ENCODE results near the gene CERK. TPM values are rescaled to one million over a fixed set of nuclear protein-coding genes. Genes with fewer than 3 reads are reported as not detected.
"Not testable (repeated sequence)": the region's sequence is repeated elsewhere in the genome, so short reads cannot be mapped to it uniquely, and the experiment has no call there.

CERK gene
- total RNA-seq, 1 donor from 2014 or later, result 102 TPM

GRCh38 chr22:46736705-46737104 lies 1.3 kb downstream of the CERK start:
- peak overlapping the region; percentile 97 for H3K4me3 Mint-ChIP-seq
- DNase-seq (ENCODE audit: low read depth, low spot score), result no peak
- TF ChIP-seq CTCF (conservative IDR thresholded peaks at IDR 0.05), result no peak
- H3K4me1 Mint-ChIP-seq, result peaks cover 35% of the 10 kb centered on the region
- H3K9me3 Mint-ChIP-seq, result no peaks in the 10 kb centered on the region
- H3K27me3 Mint-ChIP-seq (ENCODE audit: low read depth), result no peaks in the 10 kb centered on the region
- no peaks in the 10 kb centered on the region for H3K36me3 Mint-ChIP-seq (ENCODE audit: low read depth)
- H3K27ac Mint-ChIP-seq (ENCODE audit: unreplicated experiment), result peak overlapping the region; percentile 85

GRCh38 chr22:46735747-46736608 lies 2.1 kb downstream of the CERK start:
- H3K27ac Mint-ChIP-seq (ENCODE audit: unreplicated experiment), result peak overlapping the region; percentile 85

DNA sequence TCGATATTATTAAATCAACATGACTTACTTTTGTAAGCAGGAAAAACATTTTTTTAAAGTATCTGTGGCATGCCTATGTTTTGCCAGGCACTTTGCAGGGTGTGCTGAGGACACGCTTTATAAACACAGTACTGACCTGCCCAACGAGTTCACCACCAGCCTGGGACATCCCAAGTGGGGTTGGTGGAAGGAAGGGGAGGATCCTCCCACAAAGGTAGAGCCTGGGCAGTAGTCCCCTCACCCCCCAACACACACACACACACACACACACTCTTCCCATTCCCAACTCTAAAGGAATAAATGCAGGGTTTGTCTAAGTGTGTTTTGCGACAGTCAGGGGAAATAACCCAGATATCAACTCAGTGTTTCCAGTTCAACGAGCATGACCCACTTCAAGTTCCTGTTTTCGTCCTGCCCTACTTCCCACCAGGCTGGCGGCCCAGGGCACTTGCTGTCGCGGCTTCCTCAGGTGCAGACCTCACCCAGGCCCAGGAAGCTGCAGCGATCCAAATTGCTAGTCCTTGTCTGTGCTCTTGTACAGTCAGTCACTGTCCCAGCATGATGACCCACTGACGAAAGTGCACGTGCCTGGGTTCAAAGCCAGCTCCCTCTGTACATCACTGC lies 3.1 kb downstream of the CERK start:
- H3K4me3 Mint-ChIP-seq, result peak overlapping the region; percentile 56
- peaks cover 44% of the 10 kb centered on the region for H3K4me1 Mint-ChIP-seq
- H3K9me3 Mint-ChIP-seq, result no peaks in the 10 kb centered on the region
- no peak for TF ChIP-seq CTCF (conservative IDR thresholded peaks at IDR 0.05)
- no peak overlapping the region for H3K27ac Mint-ChIP-seq (ENCODE audit: unreplicated experiment)
- no peaks in the 10 kb centered on the region for H3K36me3 Mint-ChIP-seq (ENCODE audit: low read depth)
- no peak for DNase-seq (ENCODE audit: low read depth, low spot score)
- H3K27me3 Mint-ChIP-seq (ENCODE audit: low read depth), result no peaks in the 10 kb centered on the region

More at GRCh38 chr22:46735747-46736608, 2.1 kb downstream of the CERK start:
- no peaks in the 10 kb centered on the region for H3K9me3 Mint-ChIP-seq
- no peaks in the 10 kb centered on the region for H3K27me3 Mint-ChIP-seq (ENCODE audit: low read depth)
- TF ChIP-seq CTCF (conservative IDR thresholded peaks at IDR 0.05), result no peak
- no peak for DNase-seq (ENCODE audit: low read depth, low spot score)
- peak overlapping the region; percentile 97 for H3K4me3 Mint-ChIP-seq
- peaks cover 39% of the 10 kb centered on the region for H3K4me1 Mint-ChIP-seq
- no peaks in the 10 kb centered on the region for H3K36me3 Mint-ChIP-seq (ENCODE audit: low read depth)

GRCh38 chr22:46734213-46734722 lies 3.8 kb downstream of the CERK start:
- not testable (repeated sequence) for H3K27me3 Mint-ChIP-seq (ENCODE audit: low read depth); H3K9me3 Mint-ChIP-seq; DNase-seq (ENCODE audit: low read depth, low spot score); H3K36me3 Mint-ChIP-seq (ENCODE audit: low read depth); H3K27ac Mint-ChIP-seq (ENCODE audit: unreplicated experiment)
- peak overlapping the region; percentile 52 for H3K4me3 Mint-ChIP-seq
- H3K4me1 Mint-ChIP-seq, result peaks cover 39% of the 10 kb centered on the region

GRCh38 chr22:46732513-46732912 lies 5.5 kb downstream of the CERK start:
- DNase-seq (ENCODE audit: low read depth, low spot score), result no peak
- no peaks in the 10 kb centered on the region for H3K36me3 Mint-ChIP-seq (ENCODE audit: low read depth)
- no peaks in the 10 kb centered on the region for H3K27me3 Mint-ChIP-seq (ENCODE audit: low read depth)
- H3K9me3 Mint-ChIP-seq, result no peaks in the 10 kb centered on the region
- no peak for TF ChIP-seq CTCF (conservative IDR thresholded peaks at IDR 0.05)
- H3K27ac Mint-ChIP-seq (ENCODE audit: unreplicated experiment), result no peak overlapping the region
- peak overlapping the region; percentile 34 for H3K4me3 Mint-ChIP-seq
- H3K4me1 Mint-ChIP-seq, result peaks cover 34% of the 10 kb centered on the region

GRCh38 chr22:46732041-46732379 lies 6.0 kb downstream of the CERK start:
- Mint-ChIP-seq H3K27ac (ENCODE audit: unreplicated experiment) (peak overlapping the region; percentile 19), H3K27me3 (ENCODE audit: low read depth) (no peaks in the 10 kb centered on the region), H3K36me3 (ENCODE audit: low read depth) (no peaks in the 10 kb centered on the region), H3K4me1 (peaks cover 29% of the 10 kb centered on the region), H3K9me3 (no peaks in the 10 kb centered on the region), H3K4me3 (peak overlapping the region; percentile 31)
- no peak for TF ChIP-seq CTCF (conservative IDR thresholded peaks at IDR 0.05)
- DNase-seq (ENCODE audit: low read depth, low spot score), result no peak

Data from neural crest cell (in vitro differentiated cells).